Measurements from ENCODE around the gene CLEC2A.

The CLEC2A gene

GRCh38 chr12:9900930-9901329 lies 31.2 kb downstream of the CLEC2A start:
- ChIA-PET CTCF (no interaction called here), POLR2A (no interaction called here)
- H3K4me3 ChIP-seq (ENCODE audit: low read depth, low read length) = no peak overlapping the region
- TF ChIP-seq CTCF (IDR thresholded peaks at IDR 0.05; ENCODE audit: insufficient read depth, low read length, missing control alignments) = no peak
- DNase-seq (ENCODE audit: low read depth, low spot score) = no peak

- ChIA-PET CTCF (no interaction called here), POLR2A (no interaction called here)
- no peak overlapping the region for H3K4me3 ChIP-seq (ENCODE audit: low read depth, low read length)
- TF ChIP-seq CTCF (IDR thresholded peaks at IDR 0.05; ENCODE audit: insufficient read depth, low read length, missing control alignments) = no peak
- no peak for DNase-seq (ENCODE audit: low read depth, low spot score)
These were observed 33.0 kb downstream of the CLEC2A start for GRCh38 chr12:9899209-9899608.

- ChIA-PET POLR2A (no interaction called here), CTCF (no interaction called here)
- no peak for TF ChIP-seq CTCF (IDR thresholded peaks at IDR 0.05; ENCODE audit: insufficient read depth, low read length, missing control alignments)
- no peak for DNase-seq (ENCODE audit: low read depth, low spot score)
- no peak overlapping the region for H3K4me3 ChIP-seq (ENCODE audit: low read depth, low read length)
These were observed 34.6 kb downstream of the CLEC2A start for GRCh38 chr12:9897535-9897934.

GRCh38 chr12:9895215-9895971 lies 36.8 kb downstream of the CLEC2A start:
- ChIA-PET POLR2A (no interaction called here), CTCF (interaction anchor here (1.0 kb wide), 2 partner anchors 11 to 145 kb away, joined by 3 read pairs; no protein-coding TSS in a partner anchor)
- H3K4me3 ChIP-seq (ENCODE audit: low read depth, low read length) = no peak overlapping the region
- no peak for TF ChIP-seq CTCF (IDR thresholded peaks at IDR 0.05; ENCODE audit: insufficient read depth, low read length, missing control alignments)
- no peak for DNase-seq (ENCODE audit: low read depth, low spot score)

GRCh38 chr12:9888665-9889273 lies 43.4 kb downstream of the CLEC2A start:
- DNase-seq (ENCODE audit: low read depth, low spot score) = no peak
- ChIA-PET POLR2A (no interaction called here), CTCF (no interaction called here)
- H3K4me3 ChIP-seq (ENCODE audit: low read depth, low read length) = no peak overlapping the region
- no peak for TF ChIP-seq CTCF (IDR thresholded peaks at IDR 0.05; ENCODE audit: insufficient read depth, low read length, missing control alignments)

GRCh38 chr12:9883175-9883574 lies 49.0 kb downstream of the CLEC2A start:
- no peak for TF ChIP-seq CTCF (IDR thresholded peaks at IDR 0.05; ENCODE audit: insufficient read depth, low read length, missing control alignments)
- no peak overlapping the region for H3K4me3 ChIP-seq (ENCODE audit: low read depth, low read length)
- DNase-seq (ENCODE audit: low read depth, low spot score) = no peak
- POLR2A ChIA-PET = no interaction called here
- CTCF ChIA-PET = no interaction called here

Data from AG04449 (cell line).